HepG2 (cell line): ENCODE results near the gene DDIT4. TPM values are rescaled to one million over a fixed set of nuclear protein-coding genes. Genes with fewer than 3 reads are reported as not detected.

Experiments
- AHDC1 ChIP-seq: sonication (generic); formaldehyde crosslinking; IDR thresholded peaks from 2 replicates; pipeline ENCODE4 v1.5.1; 2020; ENCODE audit warnings: mild to moderate bottlenecking, missing genetic modification reagents, borderline replicate concordance
- CC2D1A ChIP-seq: sonication (generic); formaldehyde crosslinking; IDR thresholded peaks from 2 replicates; pipeline ENCODE4 v1.8.1; 2023; ENCODE audit warnings: mild to moderate bottlenecking, missing genetic modification reagents
- EED ChIP-seq: sonication (generic); formaldehyde crosslinking; IDR thresholded peaks from 2 replicates; pipeline ENCODE4 v1.5.0; 2020; ENCODE audit warnings: mild to moderate bottlenecking, missing genetic modification reagents
- GZF1 ChIP-seq: sonication (generic); formaldehyde crosslinking; IDR thresholded peaks from 2 replicates; pipeline ENCODE4 v1.5.1; 2020; ENCODE audit warnings: mild to moderate bottlenecking, missing genetic modification reagents
- KAT8 ChIP-seq: IDR thresholded peaks from 2 replicates; pipeline ENCODE4 v1.6.1; 2016; ENCODE audit warnings: missing genetic modification reagents, missing compliant biosample characterization
- MAF1 ChIP-seq: sonication (generic); formaldehyde crosslinking; IDR thresholded peaks from 2 replicates; pipeline ENCODE4 v1.5.0; 2020; ENCODE audit warnings: missing genetic modification reagents, borderline replicate concordance
- MED8 ChIP-seq: sonication (generic); formaldehyde crosslinking; IDR thresholded peaks from 2 replicates; pipeline ENCODE4 v1.8.1; 2023; ENCODE audit warnings: mild to moderate bottlenecking, missing genetic modification reagents; ENCODE audit not compliant: insufficient replicate concordance
- NCOA2 ChIP-seq: sonication (generic); formaldehyde crosslinking; IDR thresholded peaks from 2 replicates; pipeline ENCODE4 v1.8.0; 2022; ENCODE audit warnings: inconsistent platforms
- NCOR1 ChIP-seq: fragments of 200-600 bp; sonication (generic); IDR thresholded peaks from 2 replicates; pipeline ENCODE4 v1.7.0; 2017; ENCODE audit warnings: antibody characterized with exemption, low read length, borderline replicate concordance
- NR2C2 ChIP-seq: sonication (generic); formaldehyde crosslinking; IDR thresholded peaks from 2 replicates; pipeline ENCODE4 v1.4.0; 2020; ENCODE audit warnings: missing genetic modification reagents, mild to moderate bottlenecking, moderate library complexity, borderline replicate concordance
- PHF21A ChIP-seq: sonication (generic); formaldehyde crosslinking; IDR thresholded peaks from 2 replicates; pipeline ENCODE4 v1.5.0; 2020; ENCODE audit warnings: mild to moderate bottlenecking, missing genetic modification reagents
- RARG ChIP-seq: sonication (generic); formaldehyde crosslinking; IDR thresholded peaks from 2 replicates; pipeline ENCODE4 v1.4.0; 2020; ENCODE audit warnings: low read depth, mild to moderate bottlenecking, missing genetic modification reagents
- TCF12 ChIP-seq, 2 experiments: fragments of 450-650 bp in 1 of 2; sonication (generic) in 1 of 2; formaldehyde crosslinking in 1 of 2; IDR thresholded peaks; 2 replicates each; pipeline versions ENCODE4 v1.6.1 to v1.8.0; 2017 to 2022; ENCODE audit warnings: antibody characterized with exemption in 1 of 2, mild to moderate bottlenecking in 1 of 2, missing genetic modification reagents in 1 of 2, moderate library complexity in 1 of 2
- ZFP41 ChIP-seq: sonication (generic); formaldehyde crosslinking; IDR thresholded peaks from 2 replicates; pipeline ENCODE4 v1.4.0; 2020; ENCODE audit warnings: mild to moderate bottlenecking, missing genetic modification reagents, borderline replicate concordance
- ZMYM4 ChIP-seq: sonication (generic); formaldehyde crosslinking; IDR thresholded peaks from 2 replicates; pipeline ENCODE4 v1.8.1; 2023; ENCODE audit warnings: mild to moderate bottlenecking, missing genetic modification reagents
- ZNF121 ChIP-seq: sonication (generic); formaldehyde crosslinking; IDR thresholded peaks from 2 replicates; pipeline ENCODE4 v1.5.0; 2020; ENCODE audit warnings: mild to moderate bottlenecking, missing genetic modification reagents
- ZNF354B ChIP-seq: sonication (generic); formaldehyde crosslinking; IDR thresholded peaks from 2 replicates; pipeline ENCODE4 v1.8.0; 2022; ENCODE audit warnings: mild to moderate bottlenecking, missing genetic modification reagents
- ZNF549 ChIP-seq: sonication (generic); formaldehyde crosslinking; IDR thresholded peaks from 2 replicates; pipeline ENCODE4 v1.5.0; 2020; ENCODE audit warnings: missing genetic modification reagents
- ZNF567 ChIP-seq: sonication (generic); formaldehyde crosslinking; IDR thresholded peaks from 2 replicates; pipeline ENCODE4 v1.8.1; 2023; ENCODE audit warnings: mild to moderate bottlenecking, missing genetic modification reagents, borderline replicate concordance
- ZSCAN22 ChIP-seq: sonication (generic); formaldehyde crosslinking; IDR thresholded peaks from 2 replicates; pipeline ENCODE4 v1.4.0; 2020; ENCODE audit warnings: mild to moderate bottlenecking, missing genetic modification reagents
- polyA plus RNA-seq, 8 experiments: library from polyadenylated mRNA; depleted of rRNA in 3 of 8; stranded (reverse) in 7 of 8; unstranded in 1 of 8; fragments of >200 nt; fragmentation: Illumina TruSeq in 4 of 8; extraction: Trizol in 4 of 8; gene quantifications; 2 replicates each; pipeline versions ENCODE4 v1.2.1 to v1.2.3, GENCODE V29; 2011 to 2016; ENCODE audit warnings: low read depth in 4 of 8, missing spikeins in 1 of 8, mixed read lengths in 1 of 8; ENCODE audit not compliant: insufficient read depth in 1 of 8
- total RNA-seq, 5 experiments: library from RNA; depleted of rRNA; stranded (reverse); fragments of >200 nt; fragmentation: Illumina TruSeq; extraction: Trizol; gene quantifications; 2 replicates each; pipeline ENCODE4 v1.2.3, GENCODE V29; 2016; ENCODE audit warnings: low read depth in 1 of 5
- TF ChIP-seq, protein P1 (sequence below): IDR thresholded peaks from 2 replicates; pipeline ENCODE4 v1.6.1; 2016; ENCODE audit warnings: missing compliant biosample characterization, missing genetic modification reagents, borderline replicate concordance
- TF ChIP-seq, protein P2 (sequence below): fragments of 450-650 bp; IDR thresholded peaks from 2 replicates; pipeline ENCODE4 v1.6.1; 2016

The DDIT4 gene
- total and polyA plus RNA-seq, 2 of the 13 experiments (the other 11 are each of a cell fraction or from before 2014, with no cell fraction given) = 35.6 to 40.7 TPM

GRCh38 chr10:72316748-72317435 is 43.2 kb downstream of the DDIT4 start (continued):
- TF ChIP-seq NCOR1 (no peak), PHF21A (CRISPR knock-in tag) (peak; percentile 42; the same call in 1 of the 2 replicates), ZNF549 (CRISPR knock-in tag) (no peak), NCOA2 (CRISPR knock-in tag) (peak; percentile 83), TCF12 (IDR thresholded peaks at IDR 0.05) (no peak), TCF12 (CRISPR knock-in tag; IDR thresholded peaks at IDR 0.05) (peak; percentile 28; the same call in 1 of the 2 replicates), NR2C2 (0 out of 2 replicates have a peak, but pooled peaks have one; percentile 3), MAF1 (no peak; the same call in 1 of the 2 replicates), ZSCAN22 (CRISPR knock-in tag) (peak; percentile 55; the same call in 1 of the 2 replicates), AHDC1 (CRISPR knock-in tag) (peak; percentile 46; the same call in 1 of the 2 replicates), GZF1 (CRISPR knock-in tag) (0 out of 2 replicates have a peak, but pooled peaks have one; percentile 51), CC2D1A (CRISPR knock-in tag) (no peak), KAT8 (CRISPR knock-in tag) (peak; percentile 52), ZNF354B (CRISPR knock-in tag) (no peak), RARG (CRISPR knock-in tag) (no peak), ZNF567 (no peak), ZMYM4 (peak; percentile 65; the same call in 1 of the 2 replicates), ZFP41 (peak; percentile 31; the same call in 1 of the 2 replicates), EED (CRISPR knock-in tag) (0 out of 2 replicates have a peak, but pooled peaks have one; percentile 31), MED8 (peak; percentile 63), ZNF121 (CRISPR knock-in tag) (no peak)
- TF ChIP-seq, protein P1, sequence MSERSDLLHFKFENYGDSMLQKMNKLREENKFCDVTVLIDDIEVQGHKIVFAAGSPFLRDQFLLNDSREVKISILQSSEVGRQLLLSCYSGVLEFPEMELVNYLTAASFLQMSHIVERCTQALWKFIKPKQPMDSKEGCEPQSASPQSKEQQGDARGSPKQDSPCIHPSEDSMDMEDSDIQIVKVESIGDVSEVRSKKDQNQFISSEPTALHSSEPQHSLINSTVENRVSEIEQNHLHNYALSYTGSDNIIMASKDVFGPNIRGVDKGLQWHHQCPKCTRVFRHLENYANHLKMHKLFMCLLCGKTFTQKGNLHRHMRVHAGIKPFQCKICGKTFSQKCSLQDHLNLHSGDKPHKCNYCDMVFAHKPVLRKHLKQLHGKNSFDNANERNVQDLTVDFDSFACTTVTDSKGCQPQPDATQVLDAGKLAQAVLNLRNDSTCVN (CRISPR knock-in tag) = peak; percentile 76
- TF ChIP-seq, protein P2, sequence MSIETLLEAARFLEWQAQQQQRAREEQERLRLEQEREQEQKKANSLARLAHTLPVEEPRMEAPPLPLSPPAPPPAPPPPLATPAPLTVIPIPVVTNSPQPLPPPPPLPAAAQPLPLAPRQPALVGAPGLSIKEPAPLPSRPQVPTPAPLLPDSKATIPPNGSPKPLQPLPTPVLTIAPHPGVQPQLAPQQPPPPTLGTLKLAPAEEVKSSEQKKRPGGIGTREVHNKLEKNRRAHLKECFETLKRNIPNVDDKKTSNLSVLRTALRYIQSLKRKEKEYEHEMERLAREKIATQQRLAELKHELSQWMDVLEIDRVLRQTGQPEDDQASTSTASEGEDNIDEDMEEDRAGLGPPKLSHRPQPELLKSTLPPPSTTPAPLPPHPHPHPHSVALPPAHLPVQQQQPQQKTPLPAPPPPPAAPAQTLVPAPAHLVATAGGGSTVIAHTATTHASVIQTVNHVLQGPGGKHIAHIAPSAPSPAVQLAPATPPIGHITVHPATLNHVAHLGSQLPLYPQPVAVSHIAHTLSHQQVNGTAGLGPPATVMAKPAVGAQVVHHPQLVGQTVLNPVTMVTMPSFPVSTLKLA = peak; percentile 56
